ENCODE data around the gene TREH. TPM values are rescaled to one million over a fixed set of nuclear protein-coding genes. Genes with fewer than 3 reads are reported as not detected.

Gene TREH
- total RNA-seq, 1 experiment from 2014 or later = not detected

GRCh38 chr11:118648291-118648690 lies 31.2 kb downstream of the TREH start:
- H3K79me1 ChIP-seq (ENCODE audit: insufficient read depth, low read depth, low read length, poor library complexity, severe bottlenecking) = no peaks in the 10 kb centered on the region
- Mint-ChIP-seq H3K27me3 (ENCODE audit: low read depth) (no peaks in the 10 kb centered on the region), H3K4me3 (no peak overlapping the region), H3K36me3 (ENCODE audit: insufficient read depth in 1 of 3, low read depth in 3 of 3) (peaks cover 41 to 90% (median 85%) of the 10 kb centered on the region in 3 experiments; a peak in 6 of 7 replicates), H3K27ac (peak overlapping the region in 1 of 3 experiments; percentile 28; a peak in 1 of 7 replicates), H3K9me3 (no peaks in the 10 kb centered on the region), H3K4me1 (no peaks in the 10 kb centered on the region)
- H3K9ac ChIP-seq (ENCODE audit: extremely low read depth, insufficient read length, low read length) = no peak overlapping the region
- no peak overlapping the region for H3K27ac ChIP-seq (ENCODE audit: insufficient read length, low read depth, low read length)
- H4K91ac ChIP-seq (ENCODE audit: insufficient read length, low read depth, low read length) = no peak overlapping the region
- no peak overlapping the region for H3K23ac ChIP-seq (ENCODE audit: insufficient read length, low read depth, low read length)
- no peak overlapping the region for H3K4me2 ChIP-seq (ENCODE audit: insufficient read depth, insufficient read length, low read length)
- no peaks in the 10 kb centered on the region for H4K20me1 ChIP-seq (ENCODE audit: control insufficient read depth, insufficient read depth, insufficient read length)
- no peaks in the 10 kb centered on the region for H3K79me2 ChIP-seq (ENCODE audit: insufficient read depth, low read length)
- H3K14ac ChIP-seq (ENCODE audit: insufficient read depth, low read length) = no peak overlapping the region
- TF ChIP-seq CTCF (conservative IDR thresholded peaks at IDR 0.05) = no peak
- no peak overlapping the region for H2AFZ ChIP-seq (ENCODE audit: low read length)
- no peak overlapping the region for H4K5ac ChIP-seq (ENCODE audit: insufficient read length, low read depth, low read length)
- H2BK12ac ChIP-seq (ENCODE audit: insufficient read length, low read depth, low read length) = no peak overlapping the region
- H3K18ac ChIP-seq (ENCODE audit: insufficient read length, low read depth, low read length) = no peak overlapping the region
- H4K8ac ChIP-seq (replicated peaks; ENCODE audit: insufficient read length, low read depth, low read length) = no peak overlapping the region
- no peak overlapping the region for H3K56ac ChIP-seq (ENCODE audit: insufficient read length, low read depth, low read length)
- no peak overlapping the region for H2BK5ac ChIP-seq (ENCODE audit: insufficient read length, low read length)
- no peak overlapping the region for H3T11ph ChIP-seq (ENCODE audit: low read length)
- no peak overlapping the region for H2BK15ac ChIP-seq (ENCODE audit: low read depth, low read length)
- H3K4ac ChIP-seq (ENCODE audit: low read depth, low read length) = no peak overlapping the region
- H2AK5ac ChIP-seq (ENCODE audit: insufficient read length, low read length) = no peak overlapping the region
- H3K4me1 ChIP-seq (ENCODE audit: insufficient read depth, low read length) = no peaks in the 10 kb centered on the region
- H3K9me3 ChIP-seq (ENCODE audit: control insufficient read depth, low read depth, low read length) = no peaks in the 10 kb centered on the region
- no peaks in the 10 kb centered on the region for H3K23me2 ChIP-seq (ENCODE audit: insufficient read length, low read depth, low read length, poor library complexity, severe bottlenecking)
- no peak overlapping the region for H2BK20ac ChIP-seq (ENCODE audit: low read depth, low read length, poor library complexity, severe bottlenecking)
- DNase-seq = no peak
- WGBS (ENCODE audit: extremely low coverage, insufficient read length, low lambda C conversion rate) = no CpG with 5 or more reads among the region's 5 CpGs
- H2BK120ac ChIP-seq (ENCODE audit: low read depth, low read length, poor library complexity, severe bottlenecking) = no peak overlapping the region
- no peaks in the 10 kb centered on the region for H3K27me3 ChIP-seq (ENCODE audit: insufficient read depth, low read length)

All from H9 (cell line).